GM12891 (cell line): ENCODE results near the gene EME2.

Experiments
- PAX5 ChIP-seq: IDR thresholded peaks from 2 replicates; pipeline ENCODE4 v1.6.1; 2011; ENCODE audit warnings: low read length, moderate library complexity, mild to moderate bottlenecking; ENCODE audit not compliant: insufficient read depth, severe bottlenecking
- POLR2A ChIP-seq: IDR thresholded peaks from 2 replicates; pipeline ENCODE4 v1.6.1; 2011; ENCODE audit warnings: low read depth, low read length, control low read depth
- POLR2AphosphoS5 ChIP-seq: IDR thresholded peaks from 2 replicates; pipeline ENCODE4 v1.6.1; 2011; ENCODE audit warnings: low read depth, low read length, control low read depth
- SPI1 ChIP-seq: IDR thresholded peaks from 2 replicates; pipeline ENCODE4 v1.6.1; 2011; ENCODE audit warnings: low read depth, low read length, control low read depth
- TAF1 ChIP-seq: IDR thresholded peaks from 2 replicates; pipeline ENCODE4 v1.6.1; 2011; ENCODE audit warnings: low read depth, low read length, control low read depth

- TF ChIP-seq POLR2A (no peak), SPI1 (no peak), POLR2AphosphoS5 (no peak), PAX5 (no peak), TAF1 (no peak)
Observed at GRCh38 chr16:1819611-1820010, 47.0 kb downstream of the EME2 start.
